Esophagus squamous epithelium (tissue), 5 donors: ENCODE measurements around the gene MYO6. TPM values are rescaled to one million over a fixed set of nuclear protein-coding genes. Genes with fewer than 3 reads are reported as not detected.

Experiments used
- DNase-seq: peaks from one replicate; lab custom pipeline; 2025; lab: John Stamatoyannopoulos, UW
- H3K27ac ChIP-seq, 4 donors: fragments of 200-600 bp; sonication (generic); one replicate each; pipeline ENCODE4 v1.5.1; 2016 to 2019; ENCODE audit warnings: mild to moderate bottlenecking in 1 of 4
- H3K27me3 ChIP-seq, 4 donors: fragments of 200-600 bp; sonication (generic); 1 replicate in 3 of 4; 2 replicates in 1 of 4; pipeline versions ENCODE4 v1.5.1 to v1.6.0; 2017 to 2021; ENCODE audit warnings: antibody characterized with exemption in 1 of 4
- H3K36me3 ChIP-seq, 3 donors: fragments of 200-600 bp; sonication (generic); one replicate each; pipeline ENCODE4 v1.5.1; 2016 to 2019
- H3K4me1 ChIP-seq, 3 donors: fragments of 200-600 bp; sonication (generic); one replicate each; pipeline ENCODE4 v1.5.1; 2017 to 2019
- H3K4me3 ChIP-seq, 4 donors: fragments of 200-600 bp; sonication (generic); 1 replicate in 3 of 4; 2 replicates in 1 of 4; pipeline ENCODE4 v1.5.1; 2016 to 2019; ENCODE audit warnings: mild to moderate bottlenecking in 2 of 4, moderate library complexity in 1 of 4
- H3K9me3 ChIP-seq, 3 donors: fragments of 200-600 bp; sonication (generic); one replicate each; pipeline ENCODE4 v1.5.1; 2016 to 2019
- POLR2A ChIP-seq, 4 donors: fragments of 450-650 bp; IDR thresholded peaks; one replicate each; pipeline ENCODE4 v1.6.1; 2017; ENCODE audit warnings: antibody characterized with exemption in 4 of 4, mild to moderate bottlenecking in 4 of 4, moderate library complexity in 3 of 4
- WGBS, 2 donors: methylation state at CpG; one replicate each; pipeline ENCODE4 v1.1.5; 2018; 5-methylcytosine and 5-hydroxymethylcytosine counted together
- intact Hi-C: fragments of 100-400 bp; cut with DNase I; formaldehyde crosslinking; loops from one replicate; pipeline ENCODE4 v1.15.0; 2022
- total RNA-seq, 4 donors: library from RNA; depleted of rRNA; stranded (reverse); fragments of >200 nt; gene quantifications; one replicate each; pipeline ENCODE4 v1.1.0, GENCODE V29; 2016
- TF ChIP-seq, protein P1 (sequence below), 6 experiments: fragments of 450-650 bp in 4 of 6; fragments of 200-600 bp in 2 of 6; sonication (generic) in 2 of 6; IDR thresholded peaks; one replicate each; pipeline ENCODE4 v1.5.1; 2016 to 2019; ENCODE audit warnings: antibody characterized with exemption in 6 of 6, mild to moderate bottlenecking in 4 of 6, moderate library complexity in 4 of 6
- donor health status: DM: yes; HTN: yes; CAD: no.

Gene MYO6
- total RNA-seq, 4 donors from 2014 or later: 22.1 to 37.0 (median 31.5) TPM

DNA sequence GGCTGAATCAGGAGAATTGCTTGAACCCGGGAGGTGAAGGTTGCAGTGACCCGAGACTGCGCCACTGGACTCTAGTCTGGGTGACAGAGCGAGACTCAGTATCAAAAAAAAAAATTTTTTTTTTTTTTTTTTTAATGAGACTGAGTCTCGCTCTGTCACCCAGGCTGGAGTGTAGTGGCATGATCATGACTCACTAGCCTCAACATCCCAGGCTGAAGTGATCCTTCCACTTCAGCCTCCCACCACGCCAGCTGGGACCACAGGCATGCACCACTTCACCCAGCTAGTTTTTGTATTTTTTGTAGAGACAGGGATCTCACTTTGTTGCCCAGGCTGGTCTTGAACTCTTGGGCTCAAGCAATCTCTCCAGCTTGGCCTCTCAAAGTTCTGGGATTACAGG, 53.3 kb downstream of the MYO6 start:
- Histone ChIP-seq H3K27me3 (no peaks in the 10 kb centered on the region), H3K36me3 (no peaks in the 10 kb centered on the region), H3K4me3 (no peak overlapping the region), H3K4me1 (no peaks in the 10 kb centered on the region), H3K27ac (no peak overlapping the region), H3K9me3 (no peaks in the 10 kb centered on the region)
- WGBS, 2 donors: 88 to 97% methylated on average over 5 to 6 of the region's 6 CpGs
- intact Hi-C loops: no loop called here
- DNase-seq: no peak
- TF ChIP-seq POLR2A (IDR thresholded peaks at IDR 0.05): no peak

DNA sequence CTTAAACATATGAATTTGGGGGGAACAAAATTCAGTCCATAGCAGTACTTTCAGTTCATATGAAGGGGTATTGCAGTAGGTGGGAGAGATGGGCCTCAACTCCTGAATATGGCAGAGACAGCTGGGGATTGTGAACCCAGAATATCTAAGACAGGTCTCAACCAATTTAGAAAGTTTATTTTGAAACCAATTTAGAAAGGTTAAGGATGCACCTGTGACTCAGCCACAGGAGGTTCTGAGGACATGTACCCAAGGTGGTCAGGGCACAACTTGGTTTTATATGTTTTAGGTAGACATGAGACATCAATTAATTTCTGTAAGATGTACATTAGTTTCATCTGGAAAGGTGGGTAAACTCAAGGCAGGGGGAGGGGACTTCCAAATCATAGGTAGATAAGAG, 59.5 kb downstream of the MYO6 start:
- H3K4me1 ChIP-seq: no peaks in the 10 kb centered on the region
- intact Hi-C loops: no loop called here
- H3K4me3 ChIP-seq: no peak overlapping the region
- H3K9me3 ChIP-seq: no peaks in the 10 kb centered on the region
- TF ChIP-seq, protein P1, sequence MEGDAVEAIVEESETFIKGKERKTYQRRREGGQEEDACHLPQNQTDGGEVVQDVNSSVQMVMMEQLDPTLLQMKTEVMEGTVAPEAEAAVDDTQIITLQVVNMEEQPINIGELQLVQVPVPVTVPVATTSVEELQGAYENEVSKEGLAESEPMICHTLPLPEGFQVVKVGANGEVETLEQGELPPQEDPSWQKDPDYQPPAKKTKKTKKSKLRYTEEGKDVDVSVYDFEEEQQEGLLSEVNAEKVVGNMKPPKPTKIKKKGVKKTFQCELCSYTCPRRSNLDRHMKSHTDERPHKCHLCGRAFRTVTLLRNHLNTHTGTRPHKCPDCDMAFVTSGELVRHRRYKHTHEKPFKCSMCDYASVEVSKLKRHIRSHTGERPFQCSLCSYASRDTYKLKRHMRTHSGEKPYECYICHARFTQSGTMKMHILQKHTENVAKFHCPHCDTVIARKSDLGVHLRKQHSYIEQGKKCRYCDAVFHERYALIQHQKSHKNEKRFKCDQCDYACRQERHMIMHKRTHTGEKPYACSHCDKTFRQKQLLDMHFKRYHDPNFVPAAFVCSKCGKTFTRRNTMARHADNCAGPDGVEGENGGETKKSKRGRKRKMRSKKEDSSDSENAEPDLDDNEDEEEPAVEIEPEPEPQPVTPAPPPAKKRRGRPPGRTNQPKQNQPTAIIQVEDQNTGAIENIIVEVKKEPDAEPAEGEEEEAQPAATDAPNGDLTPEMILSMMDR (IDR thresholded peaks at IDR 0.05): no peak
- no peak for TF ChIP-seq POLR2A (IDR thresholded peaks at IDR 0.05)
- H3K27ac ChIP-seq: no peak overlapping the region
- no peak for DNase-seq
- peaks cover 0 to 3% (median 0%) of the 10 kb centered on the region in 3 donors for H3K36me3 ChIP-seq
- no peaks in the 10 kb centered on the region for H3K27me3 ChIP-seq

- Histone ChIP-seq H3K4me3 (no peak overlapping the region), H3K36me3 (peaks cover 0 to 9% (median 0%) of the 10 kb centered on the region in 3 donors), H3K4me1 (no peaks in the 10 kb centered on the region), H3K27me3 (no peaks in the 10 kb centered on the region), H3K27ac (no peak overlapping the region), H3K9me3 (no peaks in the 10 kb centered on the region)
- DNase-seq: no peak
- WGBS, 2 donors: 94 to 96% methylated on average over 1 of the region's 1 CpG
- intact Hi-C loops: no loop called here
- TF ChIP-seq, protein P1 (IDR thresholded peaks at IDR 0.05): no peak
- no peak for TF ChIP-seq POLR2A (IDR thresholded peaks at IDR 0.05)
These were observed 63.5 kb downstream of the MYO6 start for GRCh38 chr6:75812560-75812959.

- Histone ChIP-seq H3K27me3 (no peaks in the 10 kb centered on the region), H3K27ac (no peak overlapping the region), H3K4me1 (no peaks in the 10 kb centered on the region), H3K36me3 (peaks cover 0 to 20% (median 0%) of the 10 kb centered on the region in 3 donors), H3K4me3 (no peak overlapping the region), H3K9me3 (no peaks in the 10 kb centered on the region)
- no peak for DNase-seq
- 84% methylated on average over 6 to 7 of the region's 8 CpGs for WGBS, 2 donors
- no peak for TF ChIP-seq POLR2A (IDR thresholded peaks at IDR 0.05)
- TF ChIP-seq, protein P1 (IDR thresholded peaks at IDR 0.05): no peak
- intact Hi-C loops: no loop called here
These were observed 64.6 kb downstream of the MYO6 start for GRCh38 chr6:75813476-75814250.

DNA sequence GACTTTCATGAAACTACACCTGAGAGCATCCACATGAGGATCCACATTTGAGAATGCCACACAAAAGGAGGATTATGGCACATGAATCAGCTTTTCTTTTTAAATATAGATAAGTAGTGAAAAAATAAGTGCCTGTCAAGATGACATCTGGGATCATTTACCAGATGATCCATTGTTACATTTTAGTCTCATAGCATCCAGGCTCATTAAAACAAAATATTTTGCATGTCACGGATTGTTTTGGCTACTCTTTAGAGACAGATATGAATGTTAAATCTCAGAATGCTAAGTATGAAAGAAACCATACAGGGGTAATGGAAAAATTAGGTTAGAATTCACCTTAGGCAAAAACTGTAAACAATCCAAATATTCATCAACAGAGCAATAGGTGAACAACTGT, 66.7 kb downstream of the MYO6 start:
- WGBS, 2 donors: 81 to 87% methylated on average over 1 of the region's 1 CpG
- no peak for DNase-seq
- no peaks in the 10 kb centered on the region for H3K27me3 ChIP-seq
- H3K9me3 ChIP-seq: no peaks in the 10 kb centered on the region
- intact Hi-C loops: no loop called here
- H3K4me3 ChIP-seq: no peak overlapping the region
- H3K4me1 ChIP-seq: no peaks in the 10 kb centered on the region
- H3K36me3 ChIP-seq: peaks cover 0 to 31% (median 0%) of the 10 kb centered on the region in 3 donors
- no peak overlapping the region for H3K27ac ChIP-seq
- TF ChIP-seq POLR2A (IDR thresholded peaks at IDR 0.05): no peak
- TF ChIP-seq, protein P1 (IDR thresholded peaks at IDR 0.05): no peak
